ENCODE results near the gene MEMO1. TPM values are rescaled to one million over a fixed set of nuclear protein-coding genes. Genes with fewer than 3 reads are reported as not detected.

Gene MEMO1
- total RNA-seq, 4 donors from 2014 or later, result 25.1 to 31.3 (median 28.7) TPM

- no peak for DNase-seq (ENCODE audit: low spot score in 2 of 2)
- WGBS, 2 donors, result 93% methylated on average over 11 of the region's 11 CpGs
- H3K4me3 ChIP-seq (ENCODE audit: low read depth, poor library complexity, severe bottlenecking), result no peak overlapping the region
- intact Hi-C loops (cut with DNase I; ENCODE audit: low total_unique reads), result no loop called here
- no peak for TF ChIP-seq CTCF (IDR thresholded peaks at IDR 0.05)
- TF ChIP-seq POLR2A (IDR thresholded peaks at IDR 0.05), result no peak
Measured at GRCh38 chr2:31823558-31823957, 187.2 kb downstream of the MEMO1 start.

GRCh38 chr2:31822587-31822986 is 188.2 kb downstream of the MEMO1 start:
- 97% methylated on average over 5 to 7 of the region's 7 CpGs for WGBS, 2 donors
- TF ChIP-seq CTCF (IDR thresholded peaks at IDR 0.05) (no peak), POLR2A (IDR thresholded peaks at IDR 0.05) (no peak)
- no peak for DNase-seq (ENCODE audit: low spot score in 2 of 2)
- no peak overlapping the region for H3K4me3 ChIP-seq (ENCODE audit: low read depth, poor library complexity, severe bottlenecking)
- intact Hi-C loops (cut with DNase I; ENCODE audit: low total_unique reads), result no loop called here

Other genes with a start within 250 kb of the MEMO1 start
- gene DPY30, start 28.8 kb upstream of the MEMO1 start, total RNA-seq, result 10 to 100 TPM; 58.1 to 76.9 (median 61.8) TPM
- gene SPAST, start 52.5 kb upstream of the MEMO1 start, total RNA-seq, result 10 to 100 TPM; 19.0 to 26.6 (median 23.1) TPM
- gene SLC30A6, start 154.9 kb upstream of the MEMO1 start, total RNA-seq, result 10 to 100 TPM; 12.3 to 20.7 (median 15.7) TPM